ENCODE measurements around the gene KRTAP10-3. TPM values are rescaled to one million over a fixed set of nuclear protein-coding genes. Genes with fewer than 3 reads are reported as not detected.

Gene KRTAP10-3
- total and polyA plus RNA-seq, 2 of the 13 experiments (the other 11 are each of a cell fraction or from before 2014, with no cell fraction given), result not detected

DNA sequence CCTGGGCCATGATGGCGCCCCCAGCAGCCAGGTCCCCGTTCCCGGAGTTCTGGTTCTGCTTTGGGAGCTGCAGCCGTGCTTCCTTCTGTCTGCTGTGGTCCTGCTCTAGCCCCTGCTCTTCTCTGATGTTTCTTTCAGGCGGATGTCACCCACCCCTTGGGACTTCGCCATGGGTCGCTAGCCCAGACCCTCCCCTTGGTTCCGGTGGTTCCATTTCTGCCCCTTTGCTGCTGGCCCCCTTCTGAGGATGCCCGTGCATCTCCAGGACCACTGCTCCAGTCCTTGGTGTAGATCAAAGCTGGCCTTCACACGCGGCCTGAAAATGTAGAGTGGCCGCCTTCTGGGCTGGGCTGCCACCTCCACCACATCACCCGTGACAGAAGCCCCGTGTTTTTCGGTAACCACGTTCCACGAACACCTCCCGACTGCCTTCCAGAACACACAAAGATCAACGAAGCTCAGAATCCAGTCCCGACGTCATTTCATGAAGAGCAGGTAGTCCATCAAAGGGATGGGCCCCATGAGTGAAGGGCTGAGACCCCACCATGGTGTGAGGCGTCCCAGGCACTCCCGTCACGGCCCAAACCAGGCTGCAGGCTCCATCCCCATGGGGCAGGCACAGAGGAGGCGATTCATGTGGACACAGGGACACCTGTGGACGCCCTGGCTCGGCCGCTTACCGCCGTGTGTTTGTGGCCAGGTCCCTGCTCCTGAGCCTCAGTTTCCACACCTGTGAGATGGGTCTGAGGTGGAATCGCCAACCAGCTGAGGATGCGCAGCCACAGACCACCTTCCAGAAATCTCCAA, 43.0 kb downstream of the KRTAP10-3 start (continued):
- TF ChIP-seq, protein P1, sequence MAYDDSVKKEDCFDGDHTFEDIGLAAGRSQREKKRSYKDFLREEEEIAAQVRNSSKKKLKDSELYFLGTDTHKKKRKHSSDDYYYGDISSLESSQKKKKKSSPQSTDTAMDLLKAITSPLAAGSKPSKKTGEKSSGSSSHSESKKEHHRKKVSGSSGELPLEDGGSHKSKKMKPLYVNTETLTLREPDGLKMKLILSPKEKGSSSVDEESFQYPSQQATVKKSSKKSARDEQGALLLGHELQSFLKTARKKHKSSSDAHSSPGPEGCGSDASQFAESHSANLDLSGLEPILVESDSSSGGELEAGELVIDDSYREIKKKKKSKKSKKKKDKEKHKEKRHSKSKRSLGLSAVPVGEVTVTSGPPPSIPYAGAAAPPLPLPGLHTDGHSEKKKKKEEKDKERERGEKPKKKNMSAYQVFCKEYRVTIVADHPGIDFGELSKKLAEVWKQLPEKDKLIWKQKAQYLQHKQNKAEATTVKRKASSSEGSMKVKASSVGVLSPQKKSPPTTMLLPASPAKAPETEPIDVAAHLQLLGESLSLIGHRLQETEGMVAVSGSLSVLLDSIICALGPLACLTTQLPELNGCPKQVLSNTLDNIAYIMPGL (CRISPR knock-in tag; IDR thresholded peaks at IDR 0.05; ENCODE audit: borderline replicate concordance in 1 of 2, low read depth in 1 of 2), result no peak
- TF ChIP-seq ZNF512 (CRISPR knock-in tag; IDR thresholded peaks at IDR 0.05), result no peak
- no peak for TF ChIP-seq ZNF550 (CRISPR knock-in tag; IDR thresholded peaks at IDR 0.05; ENCODE audit: borderline replicate concordance)
- no peak for TF ChIP-seq EEA1 (CRISPR knock-in tag; IDR thresholded peaks at IDR 0.05; ENCODE audit: borderline replicate concordance)
- TF ChIP-seq HMGXB3 (CRISPR knock-in tag; IDR thresholded peaks at IDR 0.05; ENCODE audit: borderline replicate concordance), result no peak
- no peak for TF ChIP-seq FLYWCH1 (CRISPR knock-in tag; IDR thresholded peaks at IDR 0.05)
- TF ChIP-seq ZBTB38 (CRISPR knock-in tag; IDR thresholded peaks at IDR 0.05), result peak; percentile 59; the same call in 1 of the 2 replicates
